SW 1271 (cell line): Measurements from ENCODE around the gene SLC9A5.
A peak's percentile ranks its signal among the peaks of the same experiment; 100 is the strongest.

ENCODE experiments used
- DNase-seq, 2 experiments: peaks; one replicate each; lab custom pipeline; 2025; lab: John Stamatoyannopoulos, UW

The SLC9A5 gene

GRCh38 chr16:67257486-67258160, 8.8 kb downstream of the SLC9A5 start:
- no peak for DNase-seq

GRCh38 chr16:67258161-67258835, 9.5 kb downstream of the SLC9A5 start:
- no peak for DNase-seq

- DNase-seq, result no peak
These were observed 10.9 kb downstream of the SLC9A5 start for GRCh38 chr16:67259705-67260104.

GRCh38 chr16:67260426-67261063, 11.8 kb downstream of the SLC9A5 start:
- DNase-seq, result peak in 1 of 2 experiments; percentile 47

- no peak for DNase-seq
These were observed 14.4 kb downstream of the SLC9A5 start for GRCh38 chr16:67263201-67263600.

- DNase-seq, result no peak
These were observed 15.5 kb downstream of the SLC9A5 start for GRCh38 chr16:67264277-67264676.

- no peak for DNase-seq
These were observed 16.1 kb downstream of the SLC9A5 start for GRCh38 chr16:67264866-67265265.

GRCh38 chr16:67265834-67266233, 17.1 kb downstream of the SLC9A5 start:
- DNase-seq, result no peak

GRCh38 chr16:67268136-67268579, 19.4 kb downstream of the SLC9A5 start:
- peak; percentile 76 to 89 for DNase-seq

GRCh38 chr16:67269766-67270165, 21.0 kb downstream of the SLC9A5 start:
- no peak for DNase-seq

- DNase-seq, result no peak
These were observed 22.2 kb downstream of the SLC9A5 start for GRCh38 chr16:67270931-67271338.

- DNase-seq, result no peak
These were observed 22.7 kb downstream of the SLC9A5 start for GRCh38 chr16:67271446-67271845.

GRCh38 chr16:67275321-67275720, 26.5 kb downstream of the SLC9A5 start:
- no peak for DNase-seq

GRCh38 chr16:67277294-67277998, 28.7 kb downstream of the SLC9A5 start:
- DNase-seq, result peak; percentile 70 to 80

GRCh38 chr16:67277999-67278772, 29.4 kb downstream of the SLC9A5 start:
- DNase-seq, result peak in 1 of 2 experiments; percentile 36

- DNase-seq, result peak in 1 of 2 experiments; percentile 39
These were observed 30.1 kb downstream of the SLC9A5 start for GRCh38 chr16:67278773-67279295.

GRCh38 chr16:67279296-67280089, 30.7 kb downstream of the SLC9A5 start, which contains the start of gene PLEKHG4:
Gene PLEKHG4 (plus strand): TSS chr16:67279532. CDS start chr16:67280045, 513 bp downstream.
- peak; percentile 49 to 72 for DNase-seq

GRCh38 chr16:67280090-67281015, 31.6 kb downstream of the SLC9A5 start:
- no peak for DNase-seq
